Esophagus squamous epithelium (tissue), 4 donors: ENCODE data around the gene NCAPD2.

Source experiments
- POLR2A ChIP-seq, 4 donors: fragments of 450-650 bp; IDR thresholded peaks; one replicate each; pipeline ENCODE4 v1.6.1; 2017; ENCODE audit warnings: antibody characterized with exemption in 4 of 4, mild to moderate bottlenecking in 4 of 4, moderate library complexity in 3 of 4
- TF ChIP-seq, protein P1 (sequence below), 6 experiments: fragments of 450-650 bp in 4 of 6; fragments of 200-600 bp in 2 of 6; sonication (generic) in 2 of 6; IDR thresholded peaks; one replicate each; pipeline ENCODE4 v1.5.1; 2016 to 2019; ENCODE audit warnings: antibody characterized with exemption in 6 of 6, mild to moderate bottlenecking in 4 of 6, moderate library complexity in 4 of 6

DNA sequence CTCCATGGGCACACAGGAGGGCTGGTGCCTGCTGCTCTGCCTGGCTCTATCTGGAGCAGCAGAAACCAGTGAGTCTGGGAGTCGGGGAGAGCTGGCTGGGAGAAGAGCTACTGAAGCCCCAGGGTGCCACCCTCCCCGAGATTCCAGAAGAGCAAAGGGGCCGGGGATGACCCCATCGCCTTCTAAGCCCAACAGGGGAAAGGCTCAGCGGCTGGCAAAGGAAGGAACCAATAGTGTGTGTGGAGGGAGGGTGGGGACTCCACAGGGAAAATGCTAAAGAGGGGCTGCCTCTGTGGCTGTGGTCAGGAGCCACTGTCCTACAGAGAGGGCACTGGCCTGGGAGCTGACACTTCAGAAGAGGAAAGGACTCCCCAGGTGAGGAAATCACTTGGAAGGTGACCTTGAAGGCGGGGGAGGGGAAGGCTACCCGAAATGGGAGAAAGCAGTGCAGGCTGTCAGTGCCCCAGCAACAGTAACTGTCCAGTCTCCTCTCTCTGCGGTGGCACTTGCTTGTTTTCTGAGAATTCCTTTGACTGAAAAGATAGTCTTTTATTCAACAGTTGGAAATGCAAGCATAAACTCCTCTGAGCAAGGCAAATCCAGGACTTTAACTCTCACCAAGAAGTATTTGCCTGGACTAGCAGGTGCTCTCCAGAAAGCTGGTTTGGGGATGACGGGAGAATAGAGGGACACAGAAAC is 41.5 kb upstream of the NCAPD2 start:
- TF ChIP-seq, protein P1, sequence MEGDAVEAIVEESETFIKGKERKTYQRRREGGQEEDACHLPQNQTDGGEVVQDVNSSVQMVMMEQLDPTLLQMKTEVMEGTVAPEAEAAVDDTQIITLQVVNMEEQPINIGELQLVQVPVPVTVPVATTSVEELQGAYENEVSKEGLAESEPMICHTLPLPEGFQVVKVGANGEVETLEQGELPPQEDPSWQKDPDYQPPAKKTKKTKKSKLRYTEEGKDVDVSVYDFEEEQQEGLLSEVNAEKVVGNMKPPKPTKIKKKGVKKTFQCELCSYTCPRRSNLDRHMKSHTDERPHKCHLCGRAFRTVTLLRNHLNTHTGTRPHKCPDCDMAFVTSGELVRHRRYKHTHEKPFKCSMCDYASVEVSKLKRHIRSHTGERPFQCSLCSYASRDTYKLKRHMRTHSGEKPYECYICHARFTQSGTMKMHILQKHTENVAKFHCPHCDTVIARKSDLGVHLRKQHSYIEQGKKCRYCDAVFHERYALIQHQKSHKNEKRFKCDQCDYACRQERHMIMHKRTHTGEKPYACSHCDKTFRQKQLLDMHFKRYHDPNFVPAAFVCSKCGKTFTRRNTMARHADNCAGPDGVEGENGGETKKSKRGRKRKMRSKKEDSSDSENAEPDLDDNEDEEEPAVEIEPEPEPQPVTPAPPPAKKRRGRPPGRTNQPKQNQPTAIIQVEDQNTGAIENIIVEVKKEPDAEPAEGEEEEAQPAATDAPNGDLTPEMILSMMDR (IDR thresholded peaks at IDR 0.05), result no peak
- no peak for TF ChIP-seq POLR2A (IDR thresholded peaks at IDR 0.05)
